ENCODE results near the gene GJA4.
"Not testable (repeated sequence)": the region's sequence is repeated elsewhere in the genome, so short reads cannot be mapped to it uniquely, and the experiment has no call there.

GJA4 gene

DNA sequence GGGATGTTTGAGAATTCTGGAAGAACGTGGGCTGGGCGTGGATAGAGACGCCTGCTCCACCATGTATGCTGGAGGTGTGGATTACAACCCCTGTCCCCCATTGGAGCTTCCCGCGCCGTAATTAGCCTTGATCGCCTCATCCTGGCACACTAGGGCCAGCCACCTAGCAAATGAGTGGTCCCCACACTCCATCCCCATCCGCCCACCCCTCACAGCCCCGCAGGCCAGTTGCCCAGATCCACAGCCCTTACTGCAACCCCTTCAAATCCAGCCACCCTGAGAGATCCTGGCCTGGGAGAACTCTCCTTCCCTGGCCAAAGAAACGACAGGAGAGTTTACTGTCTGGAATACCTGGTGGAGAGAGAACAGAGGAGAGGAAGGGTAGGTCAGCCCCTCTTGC is 375 bp upstream of the GJA4 start:
- DNase-seq (ENCODE audit: low spot score): no peak

DNA sequence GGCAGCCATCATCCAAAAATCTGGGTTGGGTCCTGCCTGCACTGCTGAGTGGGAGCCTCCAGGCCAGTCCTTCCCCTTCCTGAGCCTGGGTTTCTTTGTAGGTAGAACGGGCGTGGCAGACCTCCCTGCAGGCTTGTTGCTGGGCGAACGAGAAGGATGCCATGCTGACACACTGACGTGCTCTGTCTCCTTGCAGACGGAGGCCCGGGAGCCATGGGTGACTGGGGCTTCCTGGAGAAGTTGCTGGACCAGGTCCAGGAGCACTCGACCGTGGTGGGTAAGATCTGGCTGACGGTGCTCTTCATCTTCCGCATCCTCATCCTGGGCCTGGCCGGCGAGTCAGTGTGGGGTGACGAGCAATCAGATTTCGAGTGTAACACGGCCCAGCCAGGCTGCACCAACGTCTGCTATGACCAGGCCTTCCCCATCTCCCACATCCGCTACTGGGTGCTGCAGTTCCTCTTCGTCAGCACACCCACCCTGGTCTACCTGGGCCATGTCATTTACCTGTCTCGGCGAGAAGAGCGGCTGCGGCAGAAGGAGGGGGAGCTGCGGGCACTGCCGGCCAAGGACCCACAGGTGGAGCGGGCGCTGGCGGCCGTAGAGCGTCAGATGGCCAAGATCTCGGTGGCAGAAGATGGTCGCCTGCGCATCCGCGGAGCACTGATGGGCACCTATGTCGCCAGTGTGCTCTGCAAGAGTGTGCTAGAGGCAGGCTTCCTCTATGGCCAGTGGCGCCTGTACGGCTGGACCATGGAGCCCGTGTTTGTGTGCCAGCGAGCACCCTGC is 1.4 kb downstream of the GJA4 start:
- no peak for DNase-seq (ENCODE audit: low spot score)

DNA sequence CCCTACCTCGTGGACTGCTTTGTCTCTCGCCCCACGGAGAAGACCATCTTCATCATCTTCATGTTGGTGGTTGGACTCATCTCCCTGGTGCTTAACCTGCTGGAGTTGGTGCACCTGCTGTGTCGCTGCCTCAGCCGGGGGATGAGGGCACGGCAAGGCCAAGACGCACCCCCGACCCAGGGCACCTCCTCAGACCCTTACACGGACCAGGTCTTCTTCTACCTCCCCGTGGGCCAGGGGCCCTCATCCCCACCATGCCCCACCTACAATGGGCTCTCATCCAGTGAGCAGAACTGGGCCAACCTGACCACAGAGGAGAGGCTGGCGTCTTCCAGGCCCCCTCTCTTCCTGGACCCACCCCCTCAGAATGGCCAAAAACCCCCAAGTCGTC is 2.0 kb downstream of the GJA4 start:
- no peak for DNase-seq (ENCODE audit: low spot score)

DNA sequence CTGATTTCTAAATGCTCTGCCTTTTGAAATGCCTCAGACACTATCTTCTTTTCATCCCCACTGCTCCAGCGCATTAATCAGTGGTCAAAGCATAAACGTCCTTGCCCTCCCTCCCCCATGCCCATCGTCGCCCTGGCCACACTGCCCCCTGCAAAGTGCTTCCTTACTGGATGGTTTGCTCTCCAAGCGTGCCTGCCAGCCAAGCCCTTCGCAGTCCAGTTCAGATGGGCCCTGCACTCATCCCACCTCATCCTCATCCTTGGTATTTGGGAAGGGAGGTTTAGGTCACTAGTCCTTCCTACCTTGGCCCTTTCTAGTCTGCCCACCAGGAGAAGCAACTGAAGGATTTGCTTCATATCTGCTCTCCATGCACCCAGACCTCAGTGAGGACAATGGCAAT is 3.1 kb downstream of the GJA4 start:
- DNase-seq (ENCODE audit: low spot score): no peak

DNA sequence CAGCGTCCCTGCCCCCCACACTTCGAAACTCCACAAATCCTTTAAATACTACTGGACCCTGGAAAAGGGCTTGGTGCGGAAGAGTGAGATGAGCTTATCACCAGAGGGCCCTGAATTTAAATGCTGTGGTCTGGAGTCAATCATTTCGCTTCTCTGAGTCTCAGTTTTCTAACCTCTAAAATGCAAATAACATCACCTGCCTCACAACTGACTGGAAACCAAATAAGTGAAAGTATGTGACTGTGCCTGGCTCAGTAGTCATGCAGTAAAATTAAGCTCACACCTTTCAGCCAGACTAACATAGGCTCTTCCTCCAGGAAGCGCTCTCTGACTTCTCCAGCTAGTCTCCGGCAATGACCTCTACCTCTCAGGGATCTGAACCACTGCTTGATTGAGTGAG is 4.2 kb downstream of the GJA4 start:
- DNase-seq (ENCODE audit: low spot score): no peak

DNA sequence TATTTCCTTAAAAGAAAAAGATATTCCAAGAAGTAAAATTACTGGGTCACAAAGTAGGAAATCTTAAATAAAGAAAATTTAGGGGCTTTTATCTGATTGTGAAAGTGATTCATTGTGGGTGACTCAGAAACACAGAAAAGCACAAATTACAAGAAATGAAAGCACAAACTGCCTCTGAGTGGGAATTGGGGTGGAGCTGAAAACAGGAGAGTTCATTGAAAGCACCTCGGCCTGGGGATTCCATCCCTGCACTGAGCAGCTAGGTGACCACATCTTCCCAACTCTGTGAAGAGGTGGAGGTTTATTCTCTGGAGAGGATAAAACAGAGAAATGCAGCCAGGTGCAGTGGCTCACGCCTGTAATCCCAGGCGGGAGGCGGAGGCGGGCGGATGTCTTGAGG is 7.4 kb downstream of the GJA4 start:
- no peak for DNase-seq (ENCODE audit: low spot score)

DNA sequence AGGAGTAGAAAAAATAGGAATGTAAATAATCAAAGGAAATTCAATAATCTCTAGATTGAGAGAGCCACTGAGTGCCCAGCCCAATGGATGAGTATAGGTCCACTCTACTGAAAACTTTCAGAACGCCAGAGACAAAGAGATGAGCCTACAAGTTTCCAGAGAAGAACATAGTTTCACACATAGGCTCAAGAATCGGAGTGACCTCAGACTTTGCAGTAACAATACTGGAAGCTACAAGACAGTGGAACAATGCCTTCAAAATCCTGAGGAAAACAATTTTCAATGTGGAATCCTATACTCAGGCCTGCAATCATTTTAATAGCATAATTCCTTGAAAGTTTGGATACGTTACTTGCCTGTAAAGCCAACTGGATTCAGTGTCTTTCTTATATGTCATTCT is 11.0 kb downstream of the GJA4 start:
- no peak for DNase-seq (ENCODE audit: low spot score)

DNA sequence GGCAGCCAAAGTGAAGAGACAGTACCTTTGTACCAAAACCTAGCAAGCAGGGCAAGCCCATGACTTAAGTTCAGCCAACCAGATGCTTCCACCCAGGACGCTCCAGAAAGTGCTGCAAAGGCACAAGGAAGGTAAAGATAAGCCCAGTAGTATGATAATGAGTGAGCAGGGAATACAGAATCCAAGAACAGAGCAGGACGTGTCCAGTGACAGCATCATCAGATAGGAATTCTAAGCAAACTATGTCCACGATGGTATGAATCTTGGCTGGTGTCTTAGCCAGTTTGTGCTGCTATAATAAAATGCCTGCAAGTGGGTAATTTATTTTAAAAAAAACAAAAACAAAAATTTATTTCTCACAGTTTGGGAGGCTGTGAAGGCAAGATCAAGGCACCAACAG is 13.6 kb downstream of the GJA4 start:
- DNase-seq (ENCODE audit: low spot score): no peak

DNA sequence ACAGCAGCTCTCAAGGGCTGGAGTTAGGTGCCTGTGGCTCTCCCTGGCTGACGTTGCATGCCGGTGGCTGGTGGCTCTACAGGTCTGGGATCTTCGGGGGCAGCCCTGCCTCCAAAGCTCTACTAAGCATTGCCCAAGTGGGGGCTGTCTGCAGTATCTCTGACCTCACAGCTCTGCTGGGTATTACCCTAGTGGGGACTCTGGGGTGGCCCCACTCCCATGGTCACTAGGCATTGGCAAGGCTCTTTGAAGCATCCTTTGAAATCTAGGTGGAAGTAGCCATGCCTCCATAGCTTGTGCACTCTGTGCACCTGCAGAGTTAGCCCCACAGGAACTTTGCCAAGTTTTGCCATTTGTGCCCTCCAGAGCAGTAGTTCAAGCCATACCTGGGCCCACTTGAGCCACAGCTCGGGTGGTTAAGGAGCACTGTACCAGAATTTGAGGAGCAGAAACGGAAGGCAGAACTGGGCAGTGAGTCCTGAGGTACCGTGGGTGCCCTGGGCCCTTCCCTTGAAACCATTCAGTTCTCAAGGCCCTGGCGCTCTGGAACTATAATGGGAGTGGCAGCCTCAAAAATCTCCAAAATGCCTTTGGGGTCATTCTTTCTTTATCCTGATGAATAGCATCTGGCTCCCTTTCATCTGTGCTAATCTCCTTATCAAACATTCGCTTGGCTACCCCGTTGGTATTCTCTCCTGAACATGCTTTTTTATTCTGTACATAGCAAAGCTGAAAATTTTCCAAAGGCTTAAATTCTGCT is 15.4 kb downstream of the GJA4 start:
- no peak for DNase-seq (ENCODE audit: low spot score)

DNA sequence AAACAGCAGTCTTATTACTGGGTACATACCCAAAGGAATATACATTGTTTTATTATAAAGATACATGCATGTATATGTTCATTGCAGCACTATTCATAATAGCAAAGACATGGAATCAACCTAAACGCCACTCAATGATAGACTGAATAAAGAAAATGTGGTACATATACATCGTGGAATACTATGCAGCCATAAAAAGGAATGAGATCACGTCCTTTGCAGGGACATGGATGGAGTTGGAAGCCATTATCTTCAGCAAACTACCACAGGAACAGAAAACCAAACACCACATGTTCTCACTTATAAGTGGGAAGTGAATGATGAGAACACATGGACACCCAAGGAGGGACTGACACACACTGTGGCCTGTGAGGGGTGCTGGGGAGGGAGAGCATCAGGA is 18.0 kb downstream of the GJA4 start:
- DNase-seq (ENCODE audit: low spot score): not testable (repeated sequence)

DNA sequence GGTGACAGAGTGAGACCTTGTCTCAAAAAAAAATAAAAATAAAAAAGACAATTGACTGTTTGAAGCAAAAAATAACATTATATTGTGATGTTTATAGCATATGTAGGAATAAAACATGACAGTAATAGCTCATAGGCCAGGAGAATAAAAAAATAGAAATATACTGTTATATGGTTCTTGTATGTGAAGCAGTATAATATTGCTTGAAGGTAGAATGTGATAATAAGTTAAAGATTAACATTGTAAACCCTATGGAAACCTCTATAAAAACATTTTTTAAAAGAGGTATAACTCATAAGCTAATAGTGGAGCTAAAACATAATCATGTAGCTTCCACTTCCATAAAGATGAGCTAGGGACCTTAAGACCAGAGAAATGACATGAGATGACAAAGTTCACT is 23.5 kb downstream of the GJA4 start:
- no peak for DNase-seq (ENCODE audit: low spot score)

DNA sequence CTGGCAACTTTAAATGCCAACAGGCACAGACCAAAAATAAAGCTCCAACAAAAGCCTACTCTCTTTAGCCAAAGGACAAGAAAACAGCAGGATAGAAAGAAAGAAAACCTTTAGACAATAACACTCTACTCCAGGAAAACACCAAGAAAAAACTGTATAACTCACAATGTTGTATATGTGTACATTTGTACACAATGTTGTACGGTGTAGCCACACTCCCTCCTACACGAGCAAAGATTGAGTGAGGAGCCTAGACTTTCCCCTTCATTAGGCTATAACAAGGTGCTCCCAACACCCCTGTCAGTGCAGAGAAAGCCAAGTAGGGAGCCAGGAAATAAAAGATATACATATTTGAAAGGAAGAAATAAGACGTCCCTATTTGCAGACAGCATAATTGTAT is 24.0 kb downstream of the GJA4 start:
- DNase-seq (ENCODE audit: low spot score): no peak

DNA sequence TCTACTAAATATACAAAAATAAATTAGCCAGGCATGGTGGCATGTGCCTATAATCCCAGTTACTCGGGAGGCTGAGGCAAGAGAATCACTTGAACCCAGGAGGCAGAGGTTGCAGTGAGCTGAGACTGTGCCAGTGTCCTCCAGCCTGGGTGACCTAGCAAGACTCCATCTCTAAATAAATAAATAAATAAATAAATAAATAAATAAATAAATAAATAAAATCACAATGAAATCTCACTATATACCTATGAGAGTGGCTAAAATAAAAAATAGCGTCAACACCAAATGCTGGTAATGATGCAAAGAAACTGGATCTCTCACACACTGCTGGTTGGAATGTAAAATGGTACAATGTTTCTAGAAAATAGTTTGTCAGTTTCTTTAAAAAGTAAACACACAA is 26.1 kb downstream of the GJA4 start:
- DNase-seq (ENCODE audit: low spot score): not testable (repeated sequence)

DNA sequence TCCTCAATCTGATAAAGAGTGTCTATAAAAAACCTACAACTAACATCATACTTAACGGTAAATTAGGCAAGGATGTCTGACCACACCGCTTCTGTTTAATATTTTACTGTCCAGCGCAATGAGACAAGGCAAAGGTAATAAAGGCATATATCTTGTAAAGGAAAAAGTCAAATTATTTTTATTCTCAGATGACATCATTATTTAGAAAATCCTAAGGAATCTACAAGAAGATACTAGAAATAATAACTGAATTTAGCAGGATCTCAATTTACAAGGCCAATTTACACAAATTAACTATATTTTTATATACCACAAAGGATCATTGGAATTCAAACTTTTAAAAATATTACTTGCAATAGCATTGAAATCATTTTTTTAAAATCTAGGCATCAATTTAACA is 29.4 kb downstream of the GJA4 start:
- DNase-seq (ENCODE audit: low spot score): no peak

DNA sequence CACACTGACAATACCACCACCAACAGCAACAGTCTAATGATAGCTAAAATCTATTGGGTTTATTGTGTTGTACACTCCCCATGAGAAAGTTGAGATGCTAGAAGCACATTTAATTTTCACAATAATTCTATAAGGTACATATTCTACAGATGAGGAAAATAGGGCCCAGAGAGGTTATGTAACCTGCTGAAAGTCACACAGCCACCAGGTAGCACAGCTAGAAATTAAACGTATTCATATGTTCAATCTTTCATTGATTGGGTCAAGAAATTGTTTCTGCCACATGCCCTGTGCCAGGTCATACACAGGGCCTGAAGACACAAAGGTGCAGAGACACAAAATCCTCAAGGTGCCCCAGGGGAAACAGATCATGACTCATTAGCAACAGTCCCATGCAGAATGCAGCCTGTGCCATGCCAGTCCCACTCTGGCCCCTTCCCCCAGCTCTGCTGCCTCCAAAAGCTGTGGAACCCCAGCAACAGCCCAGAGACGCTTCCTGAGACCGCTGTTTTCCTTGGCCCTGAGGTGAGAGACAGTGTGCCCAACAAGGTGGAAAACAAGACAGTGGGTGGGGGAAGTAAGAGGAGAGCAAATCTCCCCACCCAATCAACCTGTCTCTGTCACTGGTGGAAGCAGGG is 32.1 kb downstream of the GJA4 start:
- DNase-seq (ENCODE audit: low spot score): no peak

DNA sequence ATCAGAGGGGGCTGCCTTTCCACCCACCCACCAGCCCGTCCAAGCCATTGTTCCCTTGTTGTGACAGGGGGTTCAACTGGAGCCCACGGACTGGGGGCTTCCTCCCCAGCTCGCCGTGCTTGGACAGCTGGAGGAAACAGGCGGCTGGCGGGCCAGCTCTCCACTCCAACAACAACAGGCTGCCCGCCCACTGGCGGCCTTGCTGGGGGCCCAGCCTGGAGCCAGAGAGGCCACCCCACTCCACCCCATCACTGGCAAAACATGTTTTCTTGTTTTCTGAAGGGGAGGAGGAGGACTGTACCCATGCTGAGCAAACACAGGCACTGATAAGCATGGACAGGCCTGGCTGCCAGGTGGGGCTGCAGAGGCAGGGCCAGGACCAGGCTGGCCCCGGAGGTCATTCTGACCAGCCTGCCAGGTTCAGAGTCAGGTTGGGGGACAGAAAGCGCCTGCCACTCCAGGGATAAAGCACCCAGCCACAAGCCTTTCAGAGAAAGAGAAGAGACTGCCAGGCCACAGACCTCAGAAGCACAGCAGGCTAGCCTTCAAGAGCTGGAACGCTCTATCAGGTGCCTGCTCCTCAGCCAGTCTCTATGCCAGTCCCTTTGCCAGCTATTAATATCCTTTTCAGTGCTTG is 32.8 kb downstream of the GJA4 start:
- DNase-seq (ENCODE audit: low spot score): no peak

DNA sequence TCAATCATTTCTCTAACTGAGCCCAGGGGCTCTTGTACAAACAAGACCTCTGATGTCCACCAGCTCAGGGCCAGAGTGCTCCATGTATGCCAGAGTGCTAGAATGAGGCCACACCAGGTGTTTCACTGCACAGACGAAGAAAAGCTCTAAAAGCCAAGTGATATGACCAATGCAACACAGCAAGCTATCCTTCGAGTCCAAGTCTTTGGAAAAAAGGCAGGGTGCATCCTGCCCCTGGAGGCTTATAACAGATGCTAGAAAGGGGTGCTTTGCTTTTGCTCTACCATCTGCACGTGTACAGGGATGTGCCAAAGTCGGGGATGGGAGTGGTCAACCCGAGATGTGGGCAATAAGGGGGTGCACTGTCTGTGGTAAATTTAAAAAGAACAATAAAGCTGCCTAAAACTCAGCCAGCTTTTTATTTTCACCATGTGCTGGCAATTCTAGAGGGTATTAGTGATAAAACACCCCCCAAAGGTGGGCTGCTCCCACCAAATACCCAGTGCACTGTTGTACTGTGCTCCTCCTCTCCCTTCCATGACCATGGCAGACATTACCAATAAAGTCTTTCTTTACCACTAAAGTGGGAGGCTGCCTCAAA is 34.6 kb downstream of the GJA4 start:
- DNase-seq (ENCODE audit: low spot score): no peak

DNA sequence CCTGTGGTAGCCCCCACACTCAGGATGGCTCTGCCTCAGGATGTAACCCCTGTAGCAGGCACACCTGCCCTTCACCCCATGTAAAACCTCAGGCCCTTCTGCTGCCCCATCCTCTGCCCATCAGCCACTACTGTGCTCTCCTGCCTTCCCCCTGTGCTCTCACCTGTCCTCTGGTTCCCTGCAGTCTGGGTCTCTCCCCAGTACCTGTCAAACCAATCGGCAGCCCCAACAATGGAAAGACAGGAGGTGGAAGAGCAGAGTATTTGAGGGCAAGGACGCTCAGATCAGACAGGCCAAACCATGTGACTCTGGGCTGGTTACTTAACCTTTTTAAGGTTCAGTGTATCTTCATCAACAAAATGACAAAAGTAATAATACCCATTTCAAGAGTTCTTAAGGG is 35.8 kb downstream of the GJA4 start:
- DNase-seq (ENCODE audit: low spot score): no peak

DNA sequence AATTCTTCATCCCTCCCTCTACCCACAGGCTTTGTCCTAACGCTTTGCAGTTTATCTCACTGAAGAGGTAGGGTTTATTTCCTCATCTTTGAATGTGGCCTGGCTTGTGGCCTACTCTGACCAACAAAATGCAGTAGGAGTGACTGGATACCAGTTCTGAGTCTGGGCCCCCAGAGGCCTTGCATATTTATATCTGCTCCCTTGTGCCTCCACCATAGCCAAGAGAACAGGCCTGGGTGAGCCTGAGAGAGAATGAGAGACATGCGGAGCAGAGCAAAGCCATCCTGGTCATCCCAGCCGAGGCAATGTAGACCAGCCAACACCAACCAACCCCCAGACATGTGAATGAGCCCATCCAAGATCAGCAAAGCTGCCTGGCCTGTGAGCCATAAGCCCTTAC is 36.5 kb downstream of the GJA4 start:
- no peak for DNase-seq (ENCODE audit: low spot score)

DNA sequence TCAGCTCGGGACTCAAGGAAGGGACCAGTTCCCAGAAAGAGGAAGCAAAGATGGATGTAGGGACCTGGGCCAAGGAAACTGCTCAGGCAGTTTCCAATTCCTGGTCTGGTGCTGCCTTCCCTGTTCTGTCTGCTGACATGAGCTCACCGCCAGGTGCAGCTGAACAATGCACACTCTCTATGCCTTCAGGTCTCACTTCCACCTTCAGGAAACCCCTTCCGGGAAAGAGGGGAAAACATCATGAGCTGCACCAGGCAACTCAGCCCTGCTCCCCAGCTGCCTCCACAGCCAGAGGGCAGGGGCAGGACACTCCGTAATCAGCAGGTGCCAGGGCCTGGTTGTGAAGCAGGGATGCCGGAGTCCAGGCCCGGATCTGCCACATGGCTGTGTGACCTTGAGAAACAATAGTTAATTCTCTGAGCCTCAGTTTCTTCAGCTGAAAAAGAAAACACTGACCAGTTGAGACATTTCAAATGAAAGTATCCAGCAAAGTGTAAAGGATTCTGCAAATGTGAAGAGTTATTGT is 39.0 kb downstream of the GJA4 start:
- DNase-seq (ENCODE audit: low spot score): no peak

DNA sequence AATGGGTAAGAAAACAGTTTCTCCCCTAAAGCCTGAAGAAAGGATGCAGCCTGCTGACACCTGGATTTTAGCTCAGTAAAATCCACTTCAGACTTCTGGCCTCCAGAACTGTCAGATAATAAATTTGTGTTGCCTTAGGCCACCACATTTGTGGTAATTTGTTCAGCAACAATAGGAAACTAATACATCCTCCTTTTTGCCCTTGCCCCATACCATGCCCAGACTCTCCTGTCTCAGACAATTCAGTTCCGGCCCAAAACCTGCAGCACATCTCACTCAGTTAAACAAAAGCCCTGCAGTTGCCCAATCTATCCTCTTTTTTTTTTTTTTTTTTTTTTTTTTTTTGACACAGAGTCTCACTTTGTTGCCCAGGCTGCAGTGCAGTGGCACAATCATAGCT is 40.9 kb downstream of the GJA4 start:
- DNase-seq (ENCODE audit: low spot score): no peak
